Measurements from ENCODE around the gene DCAF8.
A peak's percentile ranks its signal among the peaks of the same experiment; 100 is the strongest.

The DCAF8 gene

GRCh38 chr1:160196143-160196542, 66.2 kb downstream of the DCAF8 start:
- no peak for DNase-seq

DNA sequence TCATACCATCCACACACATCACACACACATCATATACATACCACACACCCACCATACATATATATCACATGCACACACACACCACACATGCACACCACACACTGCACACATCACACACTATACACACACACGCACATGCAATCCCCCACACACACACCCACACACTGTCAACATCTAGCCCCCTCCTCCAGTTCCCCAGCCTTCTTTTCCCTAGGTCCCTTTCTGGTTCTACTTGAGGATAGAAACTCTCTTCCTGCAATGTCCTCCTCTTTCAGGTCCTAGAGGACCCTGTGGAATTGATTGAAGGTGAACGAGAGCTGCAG, 67.7 kb downstream of the DCAF8 start:
- DNase-seq: no peak

DNA sequence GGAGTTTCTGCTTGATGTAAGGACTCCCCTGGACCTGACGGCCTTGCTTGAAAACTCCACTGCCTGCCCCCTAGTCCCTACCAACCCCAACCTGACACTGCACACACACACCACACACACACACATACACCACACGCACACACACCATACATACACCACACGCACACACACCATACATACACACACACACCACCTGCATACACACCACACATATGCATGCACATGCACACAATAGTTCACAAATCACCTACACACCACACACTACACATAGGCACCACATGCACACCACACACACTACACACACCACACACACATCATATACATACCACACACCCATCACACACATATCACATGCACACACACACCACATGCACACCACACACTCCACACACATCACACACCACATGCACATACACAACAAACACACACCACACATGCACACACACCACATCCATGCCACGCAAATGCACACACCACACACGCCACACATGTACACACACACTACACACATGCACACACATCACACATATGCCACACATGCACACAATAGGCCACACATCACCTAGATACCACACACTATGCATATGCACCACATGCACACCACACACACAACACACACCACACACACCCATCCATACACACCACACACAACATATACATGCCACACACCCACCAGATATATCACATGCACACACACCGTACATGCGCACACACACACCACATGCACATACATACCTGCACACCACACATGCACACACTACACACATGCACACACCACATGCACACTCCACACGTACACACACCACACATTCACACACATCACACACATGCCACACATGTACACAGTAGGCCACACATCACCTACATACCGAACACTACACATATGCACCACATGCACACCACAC, 68.3 kb downstream of the DCAF8 start:
- DNase-seq: no peak

DNA sequence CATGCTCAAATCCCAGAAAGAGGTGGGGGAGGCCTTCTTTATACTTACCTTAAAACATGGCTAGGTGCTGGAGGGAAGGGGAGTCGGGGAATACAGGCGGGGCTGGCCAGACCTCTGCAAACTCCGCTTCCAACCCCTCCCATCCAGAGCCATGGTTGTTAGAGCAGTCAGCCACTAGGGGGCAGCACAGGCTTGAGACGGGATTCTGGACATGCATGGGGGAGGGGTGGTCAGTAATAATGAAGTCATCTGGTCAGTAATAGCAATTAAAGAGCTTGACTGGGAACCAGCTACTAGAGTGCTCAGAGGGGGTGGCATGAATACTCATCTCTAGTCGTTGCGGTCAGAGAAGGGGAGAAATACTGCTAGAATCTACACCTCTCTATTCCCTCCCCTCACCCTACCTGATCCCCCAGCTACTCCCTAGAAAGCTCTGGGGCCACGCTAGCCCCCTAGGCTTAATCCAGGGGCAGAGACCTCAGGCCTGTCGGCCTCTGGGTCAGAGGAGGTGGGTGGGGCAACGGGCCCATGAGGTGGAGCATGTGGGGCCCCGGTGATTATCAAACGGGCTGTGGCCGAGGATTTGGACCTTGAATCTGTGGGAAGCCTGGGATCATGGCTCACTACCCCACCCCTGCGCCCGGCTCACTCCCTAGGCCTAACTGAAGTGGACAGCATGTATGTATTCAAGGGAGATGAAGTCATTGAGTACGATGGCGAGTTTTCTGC, 69.1 kb downstream of the DCAF8 start:
- DNase-seq: peak; percentile 85 to 88

DNA sequence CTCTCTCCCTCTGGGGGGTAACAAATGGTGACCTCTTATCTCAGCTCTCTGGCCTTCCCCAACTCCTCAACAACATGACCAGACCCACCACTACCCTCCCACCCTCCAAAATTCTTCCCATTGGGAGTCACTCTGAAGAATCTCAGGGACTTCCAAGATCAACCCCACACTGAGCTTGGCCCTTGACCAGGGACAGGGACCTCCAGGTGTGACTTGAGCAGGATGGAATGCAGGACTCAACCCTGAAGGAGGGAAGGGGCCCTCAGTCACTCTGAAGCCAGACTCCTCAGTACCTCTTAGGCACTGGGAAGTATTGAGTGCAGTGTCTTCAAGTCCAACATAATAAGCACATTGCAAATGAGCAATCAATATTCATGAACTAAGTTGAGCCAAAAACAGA, 70.1 kb downstream of the DCAF8 start:
- DNase-seq: no peak

- no peak for DNase-seq
Measured at GRCh38 chr1:160191756-160192155, 70.6 kb downstream of the DCAF8 start.

DNA sequence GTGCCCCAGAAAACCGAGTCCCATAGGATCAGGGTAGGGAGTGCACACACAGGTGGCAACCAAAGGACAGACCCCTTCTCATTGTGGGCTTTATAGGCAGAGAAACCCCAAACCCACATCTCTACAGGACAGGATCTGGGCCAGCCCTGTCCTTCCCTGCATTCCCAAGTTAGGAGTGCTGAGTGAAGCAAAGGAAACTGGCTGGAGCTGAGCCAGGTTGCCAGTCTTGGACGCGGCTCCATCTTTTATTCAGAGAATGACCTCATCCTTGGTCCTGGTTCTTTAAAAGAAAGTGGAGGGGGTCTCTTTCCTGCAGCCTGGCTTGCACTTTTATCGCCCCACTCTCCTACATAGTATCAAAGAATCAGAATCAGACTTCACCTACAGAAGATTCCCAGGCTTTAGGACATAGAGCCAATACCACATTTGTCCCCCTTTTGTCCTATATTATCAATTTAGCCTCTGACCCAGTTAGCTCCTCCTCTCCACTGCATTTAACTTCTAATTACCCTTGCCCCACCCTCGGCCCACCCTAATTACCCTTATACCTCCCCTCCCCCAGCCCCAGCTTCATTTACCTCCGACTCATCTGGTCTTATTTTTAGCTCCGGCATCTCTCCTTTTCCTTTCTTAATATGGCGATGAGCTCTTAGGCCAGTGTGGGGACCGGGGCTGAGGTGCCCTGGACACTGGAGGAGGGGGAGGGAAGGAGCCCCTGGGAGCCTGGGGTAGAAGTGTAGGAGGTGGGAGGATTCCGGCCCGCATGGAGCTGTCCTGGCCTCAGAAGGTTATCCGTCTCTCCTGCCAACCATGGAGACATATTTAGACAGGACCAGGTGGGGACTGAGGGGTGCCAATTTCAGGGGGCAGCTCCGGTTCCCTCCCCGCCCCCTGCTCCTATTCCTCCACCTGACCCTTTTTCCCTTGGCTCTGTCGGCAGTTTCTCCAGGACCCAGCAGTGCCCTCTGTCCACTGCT, 72.4 kb downstream of the DCAF8 start, which contains the start of gene CASQ1:
TSS of gene CASQ1 (plus strand) at position 927 of the 977 bp plus-strand sequence. CDS start 177 bp downstream, outside the sequence.
- no peak for DNase-seq

DNA sequence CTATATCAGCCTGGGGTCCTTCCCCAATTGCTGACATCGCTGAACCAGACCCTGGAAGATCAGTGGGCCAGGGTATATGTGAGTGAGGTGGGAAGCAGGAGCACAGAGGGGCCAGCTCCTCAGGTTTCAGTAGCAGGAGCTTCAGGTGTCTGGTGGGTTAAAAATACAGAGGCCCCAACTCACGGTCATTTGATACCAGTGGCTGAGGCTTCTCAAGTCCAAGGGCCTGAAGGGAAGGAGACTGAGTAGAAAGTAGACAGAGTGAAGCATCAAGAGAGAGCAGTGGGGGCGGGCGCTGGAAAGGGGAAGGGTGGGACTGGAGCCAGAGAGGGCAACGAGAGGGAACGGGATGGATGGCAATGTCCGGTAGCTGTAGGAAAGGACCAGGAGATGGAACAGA, 74.0 kb downstream of the DCAF8 start:
- DNase-seq: no peak

GRCh38 chr1:160187407-160187806, 74.9 kb downstream of the DCAF8 start:
- no peak for DNase-seq

DNA sequence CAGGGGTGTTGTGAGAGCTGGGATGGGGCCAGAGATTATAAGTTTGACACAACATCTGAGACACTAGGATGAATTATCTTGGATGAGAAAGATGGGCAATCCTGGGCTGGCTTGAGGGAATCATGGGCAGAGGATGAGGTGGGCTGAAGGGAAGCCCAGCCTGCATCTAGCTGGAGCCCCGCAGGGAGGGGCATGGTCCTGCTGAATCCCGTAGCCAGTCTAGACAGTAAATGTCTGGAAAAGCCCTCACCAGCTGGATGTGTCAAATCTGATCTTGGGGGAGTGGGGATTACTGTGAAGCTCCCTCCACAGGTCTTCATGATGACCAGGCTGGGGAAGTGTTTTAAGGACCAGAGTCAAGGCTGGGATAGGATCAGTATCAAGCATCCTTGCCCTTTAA, 75.6 kb downstream of the DCAF8 start:
- DNase-seq: no peak

DNA sequence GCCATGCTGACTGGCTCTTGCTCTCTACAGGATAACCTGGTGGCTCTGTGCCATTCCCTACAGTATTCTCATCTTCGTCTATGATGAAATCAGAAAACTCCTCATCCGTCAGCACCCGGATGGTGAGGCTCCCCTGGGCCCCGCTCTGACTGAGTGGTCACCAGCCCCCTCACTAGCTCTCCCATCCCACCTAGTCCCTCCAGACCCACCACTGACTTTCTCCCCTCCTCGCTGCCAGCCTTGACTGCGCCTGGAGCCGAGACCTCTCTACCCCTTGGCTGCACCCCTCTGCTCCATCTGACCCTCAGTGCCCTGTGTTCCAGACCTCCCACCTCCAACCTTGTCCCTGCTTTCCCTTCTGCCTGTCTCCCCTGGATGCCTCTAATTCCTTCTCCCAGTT, 76.1 kb downstream of the DCAF8 start:
- DNase-seq: no peak

GRCh38 chr1:160179336-160179735, 83.0 kb downstream of the DCAF8 start:
- no peak for DNase-seq

DNA sequence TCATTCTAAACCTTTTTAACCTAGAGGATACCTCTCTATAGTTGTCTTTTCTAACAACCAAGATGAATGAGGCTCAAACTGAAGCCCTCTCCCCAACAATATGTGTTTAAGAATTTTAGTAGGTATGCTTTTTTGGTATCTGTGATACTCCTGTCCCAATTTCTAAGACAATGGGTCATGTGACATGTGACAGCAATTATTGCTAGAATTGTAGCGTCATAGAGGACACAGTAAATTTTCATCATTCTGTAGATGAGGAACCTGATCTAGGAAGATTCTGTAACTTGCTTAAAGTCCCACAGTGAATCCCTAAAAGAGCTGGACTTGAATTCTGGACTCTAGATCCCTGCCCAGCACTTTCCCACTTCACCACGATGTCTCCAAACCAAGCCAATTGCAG, 83.6 kb downstream of the DCAF8 start:
- no peak for DNase-seq

DNA sequence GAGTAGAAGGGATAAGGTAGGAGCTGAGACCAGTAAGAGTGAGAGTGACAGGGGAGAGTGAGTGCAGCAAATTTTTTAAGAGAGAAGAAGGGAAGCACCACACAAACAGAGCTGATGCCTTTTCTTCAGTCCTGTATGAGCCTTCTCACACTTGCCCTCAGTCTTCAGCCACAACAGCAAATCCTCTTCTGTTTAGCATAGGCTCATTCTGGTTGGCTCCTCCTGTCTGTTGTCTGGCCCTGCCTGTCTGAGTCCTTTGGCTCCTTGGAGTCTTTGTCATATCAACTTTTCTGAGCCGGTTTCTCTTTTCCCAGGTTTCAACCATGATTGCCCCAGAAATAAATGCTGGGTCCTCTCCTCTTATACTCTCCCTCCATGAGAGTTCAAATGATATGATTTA, 84.7 kb downstream of the DCAF8 start:
- DNase-seq: no peak

DNA sequence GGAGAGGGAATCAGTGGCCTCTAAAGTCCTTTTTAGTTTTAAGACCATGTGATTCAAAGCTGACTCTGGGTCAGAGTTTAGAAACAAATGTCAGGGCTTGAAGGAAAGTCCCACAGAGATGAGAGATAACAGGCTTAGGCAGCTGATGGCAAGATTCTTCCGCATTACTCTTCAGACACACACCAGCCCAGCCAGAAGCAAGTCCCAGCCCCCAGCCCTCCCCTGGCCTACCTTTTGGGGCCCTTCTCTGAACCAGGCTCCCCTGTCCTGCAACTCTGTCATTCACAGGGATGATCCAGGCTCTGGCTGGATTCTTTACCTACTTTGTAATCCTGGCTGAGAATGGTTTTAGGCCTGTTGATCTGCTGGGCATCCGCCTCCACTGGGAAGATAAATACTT, 85.1 kb downstream of the DCAF8 start:
- no peak for DNase-seq

DNA sequence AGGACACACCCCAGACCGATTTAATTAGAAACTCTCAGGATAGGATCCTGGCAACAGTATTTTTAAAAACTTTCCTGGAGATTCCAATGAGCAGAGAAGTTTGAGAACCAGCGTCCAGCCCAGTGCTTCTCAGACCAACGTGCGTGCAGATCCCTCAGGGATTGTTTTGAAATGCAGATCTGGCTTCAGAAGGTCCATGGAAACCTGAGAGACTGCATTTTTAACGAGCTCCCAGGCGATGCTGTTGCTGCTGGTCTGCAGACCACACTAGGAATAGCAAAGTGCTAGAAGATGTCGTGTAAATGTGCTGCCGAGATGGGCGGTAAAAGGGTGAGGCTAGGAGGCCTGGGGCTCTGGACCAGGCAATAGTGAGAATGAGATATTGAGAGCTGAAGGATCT, 90.4 kb downstream of the DCAF8 start:
- DNase-seq: no peak

DNA sequence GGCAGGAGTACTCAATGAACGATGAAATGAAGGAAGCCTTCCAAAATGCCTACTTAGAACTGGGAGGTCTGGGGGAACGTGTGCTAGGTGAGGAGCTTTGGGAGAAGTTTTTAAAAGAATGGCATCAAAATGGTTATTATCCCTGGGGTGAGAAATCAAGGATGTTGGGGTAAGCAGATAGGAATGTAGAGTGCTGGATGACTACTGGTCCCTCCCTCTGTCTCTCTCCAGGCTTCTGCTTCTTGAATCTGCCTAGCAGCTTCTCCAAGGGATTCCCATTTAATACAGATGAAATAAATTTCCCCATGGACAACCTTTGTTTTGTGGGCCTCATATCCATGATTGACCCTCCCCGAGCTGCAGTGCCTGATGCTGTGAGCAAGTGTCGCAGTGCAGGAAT, 91.0 kb downstream of the DCAF8 start:
- DNase-seq: no peak

DNA sequence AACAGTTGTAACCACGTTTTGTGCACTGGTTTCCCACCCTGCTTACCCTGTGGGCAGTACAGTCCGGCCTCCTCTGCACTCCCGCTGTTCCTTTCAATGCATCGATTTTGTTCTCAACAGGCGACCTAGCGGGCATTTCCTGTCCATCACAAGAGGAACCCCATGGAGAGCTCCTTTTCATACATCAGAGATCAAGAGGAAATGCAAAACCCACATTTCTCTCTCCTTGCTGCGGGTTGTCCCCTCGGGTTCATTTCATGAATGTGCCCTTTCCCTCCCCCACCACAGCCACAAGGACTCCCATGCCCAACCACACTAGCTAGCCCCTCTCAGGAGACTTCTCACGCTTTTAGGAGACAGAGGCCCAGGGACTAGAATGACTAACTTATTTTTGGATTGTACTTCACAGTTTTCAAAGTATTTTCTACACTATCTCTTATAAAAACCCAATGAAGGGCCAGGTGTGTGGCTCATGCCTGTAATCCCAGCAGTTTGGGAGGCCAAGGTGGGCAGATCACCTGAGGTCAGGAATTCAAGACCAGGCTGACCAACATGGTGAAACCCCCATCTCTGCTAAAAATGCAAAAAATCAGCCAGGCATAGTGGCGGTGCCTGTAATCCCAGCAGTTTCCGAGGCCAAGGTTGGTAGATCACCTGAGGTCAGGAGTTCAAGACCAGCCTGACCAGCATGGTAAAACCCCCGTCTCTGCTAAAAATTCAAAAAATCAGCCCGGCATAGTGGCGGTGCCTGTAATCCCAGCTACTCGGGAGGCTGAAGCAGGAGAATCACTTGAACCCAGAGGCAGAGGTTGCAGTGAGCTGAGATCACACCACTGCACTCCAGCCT, 92.6 kb downstream of the DCAF8 start:
- DNase-seq: no peak

DNA sequence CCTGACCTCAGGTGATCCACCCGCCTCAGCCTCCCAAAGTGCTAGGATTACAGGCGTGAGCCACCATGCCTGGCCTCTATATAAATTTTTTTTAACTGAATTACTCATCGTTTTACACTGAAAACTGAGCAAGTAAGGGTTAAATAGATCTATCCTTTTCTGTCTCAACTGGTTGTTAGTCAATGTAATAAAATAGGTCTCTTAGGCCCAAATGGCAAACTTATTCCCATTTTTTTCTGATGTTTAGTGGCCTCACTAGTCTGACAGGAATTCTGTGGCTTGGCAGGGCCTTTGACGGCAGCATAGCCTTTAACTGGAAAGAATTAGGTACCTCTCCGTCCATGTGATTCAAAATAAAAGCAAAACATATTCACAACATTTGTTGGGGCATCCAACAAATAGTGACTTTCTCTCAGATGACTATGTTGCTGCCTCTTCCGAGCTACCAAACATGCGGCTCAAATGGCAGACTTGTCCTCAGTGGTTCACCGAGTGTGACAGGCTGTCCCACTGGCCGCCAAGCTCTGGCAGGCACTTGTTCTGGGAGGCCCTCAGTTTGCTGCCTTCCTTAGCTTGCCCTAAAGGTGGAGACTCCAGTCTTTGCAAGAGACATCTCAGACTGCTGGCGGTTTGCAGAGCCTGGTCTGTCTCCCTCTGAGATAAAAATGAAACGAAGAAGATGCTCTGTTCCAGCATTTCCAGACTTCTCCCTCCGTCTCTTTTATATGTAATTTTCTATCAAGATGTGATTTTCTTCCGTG, 93.6 kb downstream of the DCAF8 start:
- no peak for DNase-seq

GRCh38 chr1:160168016-160168415, 94.3 kb downstream of the DCAF8 start:
- no peak for DNase-seq

- DNase-seq: no peak
Measured at GRCh38 chr1:160167580-160167979, 94.8 kb downstream of the DCAF8 start.
